Activated CD4-positive, alpha-beta T cell treated with anti-CD3 and anti-CD28 coated beads, Interleukin-2, amount 50 U/mL, for 24 hours (primary cell): Measurements from ENCODE around the gene MTX1.

ENCODE experiments used
- DNase-seq, 2 donors: peaks; one replicate each; pipeline ENCODE4 v3.0.0-alpha.2; 2020; ENCODE audit warnings: low read depth in 1 of 2, low spot score in 1 of 2

MTX1 gene

GRCh38 chr1:155174324-155175280 lies 33.9 kb upstream of the MTX1 start:
- peak in 1 of 2 donors; percentile 32 for DNase-seq

GRCh38 chr1:155175281-155175926 lies 33.1 kb upstream of the MTX1 start:
- no peak for DNase-seq

GRCh38 chr1:155175927-155176371 lies 32.5 kb upstream of the MTX1 start:
- no peak for DNase-seq

- peak; percentile 74 to 78 for DNase-seq
Observed at GRCh38 chr1:155176544-155177071, 31.9 kb upstream of the MTX1 start.

- no peak for DNase-seq
Observed at GRCh38 chr1:155177192-155177917, 31.1 kb upstream of the MTX1 start.

- no peak for DNase-seq
Observed at GRCh38 chr1:155177918-155178281, 30.6 kb upstream of the MTX1 start.

GRCh38 chr1:155178441-155179111 lies 29.9 kb upstream of the MTX1 start:
- DNase-seq = no peak

- DNase-seq = no peak
Observed at GRCh38 chr1:155179112-155180031, 29.1 kb upstream of the MTX1 start.

GRCh38 chr1:155181371-155182051 lies 27.0 kb upstream of the MTX1 start:
- DNase-seq = no peak

- DNase-seq = no peak
Observed at GRCh38 chr1:155182052-155182550, 26.4 kb upstream of the MTX1 start.

- DNase-seq = no peak
Observed at GRCh38 chr1:155183775-155184221, 24.7 kb upstream of the MTX1 start.

GRCh38 chr1:155184351-155184811 lies 24.1 kb upstream of the MTX1 start:
- DNase-seq = no peak

- no peak for DNase-seq
Observed at GRCh38 chr1:155184835-155185782, 23.4 kb upstream of the MTX1 start.

GRCh38 chr1:155185783-155186066 lies 22.8 kb upstream of the MTX1 start:
- DNase-seq = no peak

- DNase-seq = no peak
Observed at GRCh38 chr1:155186067-155186793, 22.3 kb upstream of the MTX1 start.

GRCh38 chr1:155186794-155187455 lies 21.6 kb upstream of the MTX1 start:
- DNase-seq = no peak

- no peak for DNase-seq
Observed at GRCh38 chr1:155187456-155187891, 21.0 kb upstream of the MTX1 start.
